ENCODE results near the gene NID1.
"Not testable (repeated sequence)": the region's sequence is repeated elsewhere in the genome, so short reads cannot be mapped to it uniquely, and the experiment has no call there.

The NID1 gene

DNA sequence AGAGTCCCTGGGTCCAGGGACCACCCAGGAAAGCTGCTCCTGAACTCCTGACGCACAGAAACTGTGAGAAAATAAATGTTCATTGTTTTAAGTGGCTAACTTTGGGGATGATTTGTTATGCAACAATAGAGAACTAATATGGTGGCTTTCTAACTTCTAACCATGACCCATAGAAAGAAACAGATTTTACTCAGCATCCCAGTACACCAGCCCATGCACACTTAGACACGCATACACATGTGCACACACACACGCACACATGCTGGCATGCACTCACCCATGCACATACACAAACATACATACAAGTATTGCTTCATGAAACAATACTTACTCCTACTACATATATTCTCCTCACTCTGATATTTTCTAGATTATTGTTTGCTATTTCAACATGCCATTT, 57.1 kb downstream of the NID1 start:
- ATAC-seq (replicated peaks; ENCODE audit: extremely low read depth, poor library complexity, severe bottlenecking) (no peak), DNase-seq (ENCODE audit: low spot score in 2 of 2) (no peak)
- H3K36me3 Mint-ChIP-seq (ENCODE audit: insufficient read depth): peaks cover 5% of the 10 kb centered on the region
- H3K4me3 Mint-ChIP-seq: no peak overlapping the region
- no peaks in the 10 kb centered on the region for H3K27me3 Mint-ChIP-seq
- peaks cover 8% of the 10 kb centered on the region for H3K4me1 Mint-ChIP-seq
- H3K9me3 Mint-ChIP-seq: no peaks in the 10 kb centered on the region
- H3K27ac Mint-ChIP-seq (ENCODE audit: low read depth): no peak overlapping the region

GRCh38 chr1:236003058-236003457, 61.8 kb downstream of the NID1 start:
- ATAC-seq (replicated peaks; ENCODE audit: extremely low read depth, poor library complexity, severe bottlenecking); H3K27ac Mint-ChIP-seq (ENCODE audit: low read depth); H3K27me3 Mint-ChIP-seq; H3K9me3 Mint-ChIP-seq; DNase-seq (ENCODE audit: low spot score in 2 of 2); H3K4me3 Mint-ChIP-seq: not testable (repeated sequence)
- peaks cover 38% of the 10 kb centered on the region for H3K4me1 Mint-ChIP-seq
- H3K36me3 Mint-ChIP-seq (ENCODE audit: insufficient read depth): peaks cover 12% of the 10 kb centered on the region

DNA sequence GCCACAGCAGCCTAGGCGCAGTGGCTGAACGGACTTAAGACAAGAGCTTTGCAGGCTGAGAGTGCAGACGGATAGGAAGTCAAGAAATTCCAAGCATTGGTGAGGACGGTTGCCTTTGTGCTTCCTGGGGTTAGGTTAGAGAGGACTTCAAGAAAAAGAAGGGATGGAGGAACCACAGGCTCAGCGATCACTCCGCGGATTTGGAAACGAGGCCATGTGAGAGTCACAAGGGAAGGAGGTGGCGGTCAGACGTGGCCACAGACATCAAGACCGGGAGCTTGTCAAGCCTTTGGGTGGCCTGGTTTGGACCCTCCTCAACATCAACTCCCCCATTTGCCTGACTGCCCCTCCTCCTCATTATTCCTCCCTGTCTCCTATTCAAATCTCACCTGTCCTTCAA, 62.3 kb downstream of the NID1 start:
- peak overlapping the region; percentile 94 for H3K27ac Mint-ChIP-seq (ENCODE audit: low read depth)
- no peaks in the 10 kb centered on the region for H3K9me3 Mint-ChIP-seq
- ATAC-seq (replicated peaks; ENCODE audit: extremely low read depth, poor library complexity, severe bottlenecking): no peak
- H3K4me1 Mint-ChIP-seq: peaks cover 38% of the 10 kb centered on the region
- H3K36me3 Mint-ChIP-seq (ENCODE audit: insufficient read depth): peaks cover 12% of the 10 kb centered on the region
- H3K4me3 Mint-ChIP-seq: no peak overlapping the region
- DNase-seq (ENCODE audit: low spot score in 2 of 2): no peak
- H3K27me3 Mint-ChIP-seq: no peaks in the 10 kb centered on the region

DNA sequence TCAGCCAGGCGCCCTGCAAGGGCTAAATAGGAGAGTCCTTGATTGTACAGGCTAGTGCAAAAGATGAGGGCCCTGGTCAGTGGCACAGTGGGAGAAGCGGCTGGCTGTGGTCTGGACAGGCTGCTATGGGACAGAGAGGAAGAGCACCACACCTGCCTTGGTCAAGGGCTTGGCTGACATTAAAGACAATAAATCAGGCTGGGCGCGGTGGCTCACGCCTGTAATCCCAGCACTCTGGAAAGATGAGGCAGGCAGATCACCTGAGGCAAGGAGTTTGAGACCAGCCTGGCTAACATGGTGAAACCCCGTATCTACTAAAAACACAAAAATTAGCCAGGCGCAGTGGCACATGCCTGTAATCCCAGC, 62.9 kb downstream of the NID1 start:
- ATAC-seq (replicated peaks; ENCODE audit: extremely low read depth, poor library complexity, severe bottlenecking) (no peak), DNase-seq (ENCODE audit: low spot score in 2 of 2) (no peak)
- no peaks in the 10 kb centered on the region for H3K27me3 Mint-ChIP-seq
- H3K27ac Mint-ChIP-seq (ENCODE audit: low read depth): peak overlapping the region; percentile 94
- no peaks in the 10 kb centered on the region for H3K9me3 Mint-ChIP-seq
- H3K4me3 Mint-ChIP-seq: no peak overlapping the region
- peaks cover 12% of the 10 kb centered on the region for H3K36me3 Mint-ChIP-seq (ENCODE audit: insufficient read depth)
- H3K4me1 Mint-ChIP-seq: peaks cover 38% of the 10 kb centered on the region

DNA sequence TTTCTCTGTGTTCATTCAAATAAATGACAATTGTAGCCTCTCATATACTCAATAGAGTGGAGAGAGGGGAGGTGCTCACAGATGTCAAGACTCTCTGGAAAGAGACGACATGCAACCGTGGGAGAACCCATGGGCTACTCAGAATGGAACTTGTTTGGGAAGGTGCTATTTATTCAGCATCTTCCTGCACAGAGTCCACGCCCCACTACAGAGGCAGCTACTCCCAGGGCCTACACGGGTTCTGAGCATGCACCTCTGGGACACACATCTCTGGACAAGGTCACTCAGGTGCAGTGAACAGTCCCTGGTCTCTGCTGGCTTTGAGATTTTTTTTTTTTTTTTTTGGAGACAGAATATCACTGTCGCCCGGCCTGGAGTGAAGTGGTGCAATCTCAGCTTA, 64.1 kb downstream of the NID1 start:
- DNase-seq (ENCODE audit: low spot score in 2 of 2) (no peak), ATAC-seq (replicated peaks; ENCODE audit: extremely low read depth, poor library complexity, severe bottlenecking) (no peak)
- Mint-ChIP-seq H3K9me3 (no peaks in the 10 kb centered on the region), H3K36me3 (ENCODE audit: insufficient read depth) (peaks cover 12% of the 10 kb centered on the region), H3K4me3 (peak overlapping the region; percentile 12), H3K4me1 (peaks cover 38% of the 10 kb centered on the region), H3K27ac (ENCODE audit: low read depth) (peak overlapping the region; percentile 94), H3K27me3 (no peaks in the 10 kb centered on the region)

GRCh38 chr1:235999259-235999925, 65.5 kb downstream of the NID1 start:
- ATAC-seq (replicated peaks; ENCODE audit: extremely low read depth, poor library complexity, severe bottlenecking) (peak; percentile 93), DNase-seq (ENCODE audit: low spot score in 2 of 2) (peak; percentile 43 to 80)
- peak overlapping the region; percentile 94 for H3K27ac Mint-ChIP-seq (ENCODE audit: low read depth)
- no peaks in the 10 kb centered on the region for H3K27me3 Mint-ChIP-seq
- H3K4me3 Mint-ChIP-seq: peak overlapping the region; percentile 47
- peaks cover 11% of the 10 kb centered on the region for H3K36me3 Mint-ChIP-seq (ENCODE audit: insufficient read depth)
- peaks cover 38% of the 10 kb centered on the region for H3K4me1 Mint-ChIP-seq
- H3K9me3 Mint-ChIP-seq: no peaks in the 10 kb centered on the region

- Mint-ChIP-seq H3K27ac (ENCODE audit: low read depth) (peak overlapping the region; percentile 94), H3K4me3 (peak overlapping the region; percentile 47), H3K4me1 (peaks cover 33% of the 10 kb centered on the region), H3K27me3 (no peaks in the 10 kb centered on the region), H3K9me3 (no peaks in the 10 kb centered on the region), H3K36me3 (ENCODE audit: insufficient read depth) (peaks cover 9% of the 10 kb centered on the region)
- peak in 1 of 2 donors; percentile 47 for DNase-seq (ENCODE audit: low spot score in 2 of 2)
- ATAC-seq (replicated peaks; ENCODE audit: extremely low read depth, poor library complexity, severe bottlenecking): peak; percentile 55
Observed at GRCh38 chr1:235998812-235999211, 66.1 kb downstream of the NID1 start.

- peaks cover 30% of the 10 kb centered on the region for H3K4me1 Mint-ChIP-seq
- H3K4me3 Mint-ChIP-seq: no peak overlapping the region
- ATAC-seq (replicated peaks; ENCODE audit: extremely low read depth, poor library complexity, severe bottlenecking) (no peak), DNase-seq (ENCODE audit: low spot score in 2 of 2) (no peak)
- H3K27me3 Mint-ChIP-seq: no peaks in the 10 kb centered on the region
- H3K36me3 Mint-ChIP-seq (ENCODE audit: insufficient read depth): peaks cover 7% of the 10 kb centered on the region
- H3K27ac Mint-ChIP-seq (ENCODE audit: low read depth): peak overlapping the region; percentile 94
- H3K9me3 Mint-ChIP-seq: no peaks in the 10 kb centered on the region
Observed at GRCh38 chr1:235997931-235998330, 67.0 kb downstream of the NID1 start.

- Mint-ChIP-seq H3K9me3 (no peaks in the 10 kb centered on the region), H3K4me3 (no peak overlapping the region), H3K27me3 (no peaks in the 10 kb centered on the region), H3K27ac (ENCODE audit: low read depth) (peak overlapping the region; percentile 94), H3K36me3 (ENCODE audit: insufficient read depth) (peaks cover 7% of the 10 kb centered on the region), H3K4me1 (peaks cover 30% of the 10 kb centered on the region)
- ATAC-seq (replicated peaks; ENCODE audit: extremely low read depth, poor library complexity, severe bottlenecking) (no peak), DNase-seq (ENCODE audit: low spot score in 2 of 2) (no peak)
Observed at GRCh38 chr1:235997049-235997448, 67.8 kb downstream of the NID1 start.

GRCh38 chr1:235996048-235996785, 68.7 kb downstream of the NID1 start:
- Mint-ChIP-seq H3K27ac (ENCODE audit: low read depth) (no peak overlapping the region), H3K4me3 (no peak overlapping the region), H3K9me3 (no peaks in the 10 kb centered on the region), H3K27me3 (no peaks in the 10 kb centered on the region), H3K4me1 (peaks cover 22% of the 10 kb centered on the region), H3K36me3 (ENCODE audit: insufficient read depth) (peaks cover 7% of the 10 kb centered on the region)
- DNase-seq (ENCODE audit: low spot score in 2 of 2) (no peak), ATAC-seq (replicated peaks; ENCODE audit: extremely low read depth, poor library complexity, severe bottlenecking) (no peak)

DNA sequence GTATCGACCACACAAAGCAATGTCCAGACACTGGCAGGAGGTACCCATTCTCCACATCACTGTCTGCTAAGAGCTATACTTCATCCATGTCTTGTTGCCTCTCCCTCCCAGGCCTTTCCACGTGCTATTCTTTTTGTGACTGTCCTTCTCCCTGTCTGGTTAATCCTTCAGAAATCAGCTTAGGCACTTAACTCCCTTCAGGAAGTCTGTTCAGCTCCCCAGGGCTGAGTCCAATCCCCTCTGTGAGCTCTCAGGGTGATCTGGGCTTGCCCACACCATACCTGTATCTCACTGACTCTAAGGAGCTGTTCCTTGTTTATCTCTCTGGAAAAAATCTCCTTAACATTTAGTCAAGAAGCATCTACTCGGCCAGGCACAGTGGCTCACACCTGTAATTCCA, 69.4 kb downstream of the NID1 start:
- no peak overlapping the region for H3K27ac Mint-ChIP-seq (ENCODE audit: low read depth)
- no peaks in the 10 kb centered on the region for H3K27me3 Mint-ChIP-seq
- H3K4me3 Mint-ChIP-seq: no peak overlapping the region
- DNase-seq (ENCODE audit: low spot score in 2 of 2) (no peak), ATAC-seq (replicated peaks; ENCODE audit: extremely low read depth, poor library complexity, severe bottlenecking) (no peak)
- H3K36me3 Mint-ChIP-seq (ENCODE audit: insufficient read depth): peaks cover 7% of the 10 kb centered on the region
- peaks cover 19% of the 10 kb centered on the region for H3K4me1 Mint-ChIP-seq
- H3K9me3 Mint-ChIP-seq: no peaks in the 10 kb centered on the region

DNA sequence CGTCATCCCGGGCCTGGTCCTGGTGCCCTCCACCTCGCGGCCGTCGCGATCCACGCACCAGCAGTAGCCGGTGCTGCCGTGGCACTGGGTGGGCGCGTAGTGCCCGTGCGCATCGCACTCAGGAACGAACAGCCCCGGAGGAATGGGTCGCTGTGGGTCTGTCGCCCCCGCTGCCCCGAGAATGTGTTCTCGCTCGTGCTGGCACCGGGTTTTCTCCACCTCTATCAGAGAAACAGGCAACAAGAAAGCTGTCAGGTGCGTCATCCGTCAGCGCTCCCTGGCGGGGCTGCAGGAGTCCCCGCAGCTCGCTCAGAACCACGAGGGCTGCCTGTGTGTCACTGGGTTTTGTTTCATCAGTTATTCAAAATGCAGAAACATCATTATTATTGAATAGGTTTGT, 71.2 kb downstream of the NID1 start:
- DNase-seq (ENCODE audit: low spot score in 2 of 2): no peak
- Mint-ChIP-seq H3K27ac (ENCODE audit: low read depth) (no peak overlapping the region), H3K4me1 (peaks cover 1% of the 10 kb centered on the region), H3K4me3 (no peak overlapping the region), H3K27me3 (no peaks in the 10 kb centered on the region), H3K36me3 (ENCODE audit: insufficient read depth) (no peaks in the 10 kb centered on the region), H3K9me3 (peaks cover 7% of the 10 kb centered on the region)
- ATAC-seq (replicated peaks; ENCODE audit: extremely low read depth, poor library complexity, severe bottlenecking): no peak

GRCh38 chr1:235992868-235993267, 72.0 kb downstream of the NID1 start:
- DNase-seq (ENCODE audit: low spot score in 2 of 2) (no peak), ATAC-seq (replicated peaks; ENCODE audit: extremely low read depth, poor library complexity, severe bottlenecking) (no peak)
- H3K9me3 Mint-ChIP-seq: peaks cover 7% of the 10 kb centered on the region
- H3K4me1 Mint-ChIP-seq: no peaks in the 10 kb centered on the region
- H3K36me3 Mint-ChIP-seq (ENCODE audit: insufficient read depth): no peaks in the 10 kb centered on the region
- H3K27ac Mint-ChIP-seq (ENCODE audit: low read depth): peak overlapping the region; percentile 54
- no peaks in the 10 kb centered on the region for H3K27me3 Mint-ChIP-seq
- no peak overlapping the region for H3K4me3 Mint-ChIP-seq

Measured in central memory CD8-positive, alpha-beta T cell (primary cell).